Hematopoietic multipotent progenitor cell (in vitro differentiated cells): Measurements from ENCODE around the gene PEX14. TPM values are rescaled to one million over a fixed set of nuclear protein-coding genes. Genes with fewer than 3 reads are reported as not detected.

Experiments
- DNase-seq, 3 donors: peaks; one replicate each; pipeline ENCODE4 v3.0.0-alpha.2; 2011 to 2015; ENCODE audit warnings: low read depth in 2 of 3, low spot score in 2 of 3
- total RNA-seq: library from RNA; depleted of rRNA; stranded (reverse); fragments of >200 nt; gene quantifications from one replicate; pipeline ENCODE4 v1.2.3, GENCODE V29; 2012

The PEX14 gene
- total RNA-seq, 1 donor, result 22.6 TPM

DNA sequence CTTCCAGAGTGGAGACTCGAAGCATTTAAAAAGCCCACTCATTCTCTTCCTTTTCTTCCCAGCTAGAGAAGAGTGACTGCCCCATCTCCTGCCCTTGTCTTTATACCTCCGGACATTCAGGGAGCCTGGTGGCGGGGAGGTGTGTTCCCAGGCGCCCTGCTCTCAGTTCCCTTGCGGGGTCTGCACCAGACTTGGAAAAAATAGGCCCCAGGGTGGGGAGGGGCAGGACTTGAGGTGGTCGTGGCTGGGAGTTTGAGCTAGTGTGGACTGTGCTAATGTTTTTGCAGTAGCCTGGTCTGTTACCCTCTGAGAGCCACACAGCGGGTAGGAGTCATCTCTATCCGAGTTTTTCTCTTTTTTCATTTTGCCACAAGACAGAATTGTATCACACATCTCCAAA, 139.1 kb downstream of the PEX14 start:
- no peak for DNase-seq

DNA sequence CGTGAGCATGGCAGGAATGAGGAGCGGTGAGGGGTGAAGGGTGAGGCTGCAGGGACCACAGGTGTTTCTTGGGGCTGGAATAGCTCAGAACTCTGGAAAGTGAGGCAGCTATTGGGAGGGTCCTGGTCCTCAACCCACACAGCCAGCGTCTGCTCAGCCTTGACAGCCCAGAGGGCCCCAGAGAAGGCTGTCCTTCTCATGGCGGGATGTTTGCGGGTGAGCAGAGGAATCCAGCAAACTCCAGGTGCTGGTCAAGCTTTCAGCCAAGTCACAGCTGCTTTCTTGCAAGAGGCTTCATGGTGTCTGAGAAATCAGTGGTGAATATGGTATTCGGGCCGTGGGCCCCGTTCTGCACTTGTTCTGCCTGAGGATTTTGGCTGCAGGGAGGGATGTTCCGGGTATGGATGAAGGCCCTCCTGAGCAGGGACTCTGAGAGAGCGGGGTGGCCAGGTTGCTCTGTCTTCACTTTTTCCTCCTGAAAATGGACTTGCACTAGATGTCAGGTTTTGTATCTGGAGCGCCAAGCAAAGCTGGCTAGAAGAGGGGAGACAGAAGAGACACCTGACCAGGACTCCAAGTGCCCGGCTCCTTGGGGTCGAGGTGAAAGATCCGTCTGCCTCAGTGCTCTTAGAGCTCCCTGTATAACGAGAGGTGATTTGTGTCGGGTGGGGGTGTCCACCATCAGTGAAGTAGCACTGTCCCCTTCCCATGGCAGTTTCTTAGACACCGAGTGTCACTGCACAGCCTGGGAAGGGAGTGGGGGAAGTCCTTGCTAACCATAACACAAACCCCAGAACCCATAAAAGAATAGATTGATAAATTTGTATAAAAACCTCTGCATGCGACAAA, 139.9 kb downstream of the PEX14 start:
- no peak for DNase-seq

DNA sequence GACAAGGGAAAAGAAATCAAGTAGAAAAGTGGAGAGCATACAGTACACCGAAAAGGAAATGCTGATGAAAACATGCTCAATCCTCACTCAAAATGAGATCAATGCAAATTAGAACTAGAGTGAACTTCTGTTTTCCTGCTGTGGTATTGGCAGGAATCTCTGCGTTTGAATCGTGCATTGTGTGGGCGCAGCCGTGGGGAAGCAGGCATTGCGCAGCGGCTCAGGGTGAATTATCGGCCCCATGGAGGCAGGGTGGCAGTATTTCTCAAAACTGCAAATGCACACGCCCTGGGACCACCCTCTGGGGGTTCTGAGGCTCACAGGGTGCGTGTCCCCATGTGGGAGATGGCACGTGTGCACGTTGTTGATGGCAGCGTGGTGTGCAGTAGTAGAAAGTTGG, 140.6 kb downstream of the PEX14 start:
- DNase-seq, result no peak

DNA sequence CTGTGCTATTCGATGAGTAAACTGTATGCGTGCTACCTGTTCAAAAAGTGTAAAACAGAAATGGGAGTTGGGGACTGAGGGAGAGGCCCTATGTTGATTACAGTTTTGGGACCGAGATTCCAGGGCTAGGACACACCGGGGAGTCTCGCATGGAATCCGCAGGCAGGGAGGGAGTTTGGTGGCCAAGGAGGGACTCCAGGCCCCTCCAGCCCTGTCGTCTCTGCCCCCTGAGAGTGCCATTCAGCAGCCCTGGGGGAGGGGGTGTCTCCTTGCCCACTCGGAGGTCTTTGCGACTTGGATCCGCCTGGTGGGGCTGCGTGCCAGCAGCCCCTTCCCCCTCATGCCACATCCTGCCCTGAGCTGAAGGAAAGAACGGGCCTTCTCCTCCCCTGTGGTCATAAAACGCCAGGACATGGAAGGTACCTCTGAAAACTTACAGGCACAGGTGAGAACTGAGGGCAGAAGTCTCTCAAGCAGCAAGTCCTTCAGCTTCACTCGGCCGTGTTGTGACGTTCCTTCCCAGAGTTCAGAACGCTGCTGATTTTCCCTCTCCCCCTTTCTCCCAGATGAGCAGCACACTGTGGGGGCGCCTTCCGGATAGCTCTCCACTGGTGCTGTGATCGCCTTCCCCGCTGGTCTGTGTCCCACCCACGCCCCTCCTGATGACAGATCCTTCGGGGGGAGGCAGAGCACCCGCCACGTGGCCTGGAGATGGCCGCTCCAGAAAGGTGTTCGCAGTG, 141.4 kb downstream of the PEX14 start:
- no peak for DNase-seq

DNA sequence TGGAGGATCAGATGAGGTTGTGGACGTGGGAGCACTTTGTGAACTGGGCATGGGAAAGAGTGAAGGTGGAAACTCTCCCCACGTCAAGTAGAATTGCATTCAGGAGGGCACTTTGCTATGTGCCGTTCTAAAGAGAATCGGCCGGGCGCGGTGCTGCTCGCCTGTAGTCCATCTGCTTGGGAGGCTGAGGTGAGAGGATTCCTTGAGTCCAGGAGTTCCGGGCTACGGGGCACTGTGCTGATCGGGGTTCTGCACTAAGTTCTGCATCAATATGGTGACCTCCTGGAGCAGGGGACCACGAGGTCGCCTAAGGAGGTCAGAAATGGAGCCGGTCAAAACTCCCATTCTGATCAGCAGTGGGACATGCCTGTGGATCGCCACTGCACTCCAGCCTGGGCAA, 141.9 kb downstream of the PEX14 start:
- no peak for DNase-seq

DNA sequence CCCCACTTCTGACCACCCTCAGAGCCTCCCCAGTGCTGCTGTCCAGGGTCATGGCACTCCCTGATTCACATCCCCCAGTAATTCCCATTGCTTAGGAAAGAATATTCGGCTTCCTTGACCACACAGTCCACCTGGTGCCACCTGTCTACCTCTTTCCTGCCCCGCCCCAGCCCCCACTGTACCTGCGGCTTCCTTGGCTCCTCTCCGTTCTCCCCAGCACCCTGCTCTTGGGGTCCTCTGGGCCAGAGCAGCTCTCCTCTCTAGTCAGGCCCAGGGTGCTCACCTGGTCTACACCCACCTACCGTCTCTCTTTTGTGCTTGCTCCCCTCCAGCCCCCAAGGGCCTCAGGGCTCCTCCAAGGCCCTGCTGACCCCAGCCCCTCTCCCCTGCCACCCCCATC, 142.6 kb downstream of the PEX14 start:
- DNase-seq, result no peak

DNA sequence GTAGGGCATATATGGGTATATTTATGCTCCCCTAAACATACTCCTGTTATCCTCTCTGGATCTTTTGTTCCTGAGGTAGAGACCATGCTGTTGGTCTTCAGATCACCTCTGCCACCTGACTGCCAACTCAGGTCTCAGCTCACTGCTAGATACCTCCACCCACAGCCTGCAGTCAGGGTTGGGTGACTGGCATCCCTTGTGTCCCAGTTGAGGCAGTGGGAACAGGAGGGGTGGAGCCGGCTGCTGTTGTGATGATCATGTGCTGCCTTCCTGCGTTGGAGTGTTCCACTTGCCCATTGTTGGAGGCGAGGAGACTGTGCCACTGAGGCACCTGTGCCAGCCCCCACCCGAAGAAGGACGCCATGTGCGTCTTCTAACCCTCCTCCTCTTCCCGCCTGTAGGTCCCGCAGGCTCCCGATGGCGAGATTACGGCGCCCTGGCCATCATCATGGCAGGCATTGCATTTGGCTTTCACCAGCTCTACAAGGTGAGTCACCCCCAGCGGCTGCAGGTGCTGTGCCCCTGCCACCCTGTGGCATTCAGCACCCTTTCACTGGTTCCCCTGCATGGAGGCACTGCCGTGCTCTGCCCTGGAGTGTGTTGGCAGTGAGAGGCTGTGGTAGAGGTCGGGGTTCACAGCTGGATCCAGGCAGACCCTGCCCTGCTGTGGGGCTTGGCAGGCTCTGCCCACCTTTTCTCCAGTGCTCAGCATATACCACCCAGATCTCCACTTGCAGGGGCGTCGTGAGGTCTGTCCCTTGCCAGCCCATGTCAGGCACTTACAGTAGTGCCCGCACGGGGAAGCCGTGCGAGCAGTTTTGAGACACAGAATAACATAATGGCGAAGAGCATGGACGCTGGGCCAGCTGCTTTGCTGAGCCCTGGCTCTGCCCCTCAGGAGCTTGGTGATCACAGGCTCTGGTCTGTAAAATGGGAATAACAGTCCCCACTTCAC, 143.5 kb downstream of the PEX14 start:
- DNase-seq, result no peak

DNA sequence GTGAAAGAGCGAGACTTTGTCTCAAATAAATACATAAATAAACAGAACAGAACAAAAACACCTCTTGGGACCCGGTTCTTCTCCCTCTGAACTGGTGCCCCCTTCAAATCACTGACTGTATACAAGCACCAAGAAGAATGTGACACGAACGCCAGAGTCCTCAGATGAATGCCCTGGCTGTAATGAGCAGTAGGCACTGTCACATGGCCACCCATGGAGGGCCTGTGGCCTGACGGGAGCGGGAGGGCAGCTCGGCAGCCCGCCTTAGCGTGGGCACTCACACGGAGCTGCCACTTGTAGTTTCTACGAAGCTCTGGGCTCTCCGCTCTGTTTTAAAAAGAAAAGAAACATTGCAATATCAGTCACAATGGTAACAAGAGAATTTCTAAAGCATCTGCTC, 146.0 kb downstream of the PEX14 start:
- DNase-seq, result no peak

DNA sequence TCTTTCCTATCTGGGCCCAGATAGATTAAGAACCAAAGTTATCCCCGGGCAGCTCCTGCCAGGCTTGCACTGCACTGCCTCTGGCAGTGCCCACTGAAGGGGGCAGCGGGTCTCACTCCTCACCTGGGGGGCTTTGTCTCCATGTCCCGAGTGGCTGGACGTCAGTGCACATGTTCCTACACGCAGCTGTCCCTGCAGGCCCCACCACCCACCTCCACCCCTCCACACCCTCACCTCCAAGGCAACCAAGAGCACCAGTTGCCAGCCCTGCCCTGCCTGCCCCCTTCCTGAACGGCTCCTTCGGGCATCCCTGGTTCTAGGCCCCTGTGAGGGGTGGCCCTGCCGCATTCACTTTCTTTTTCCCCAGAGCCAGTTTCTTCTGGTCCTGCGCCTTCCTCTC, 147.2 kb downstream of the PEX14 start:
- DNase-seq, result no peak

DNA sequence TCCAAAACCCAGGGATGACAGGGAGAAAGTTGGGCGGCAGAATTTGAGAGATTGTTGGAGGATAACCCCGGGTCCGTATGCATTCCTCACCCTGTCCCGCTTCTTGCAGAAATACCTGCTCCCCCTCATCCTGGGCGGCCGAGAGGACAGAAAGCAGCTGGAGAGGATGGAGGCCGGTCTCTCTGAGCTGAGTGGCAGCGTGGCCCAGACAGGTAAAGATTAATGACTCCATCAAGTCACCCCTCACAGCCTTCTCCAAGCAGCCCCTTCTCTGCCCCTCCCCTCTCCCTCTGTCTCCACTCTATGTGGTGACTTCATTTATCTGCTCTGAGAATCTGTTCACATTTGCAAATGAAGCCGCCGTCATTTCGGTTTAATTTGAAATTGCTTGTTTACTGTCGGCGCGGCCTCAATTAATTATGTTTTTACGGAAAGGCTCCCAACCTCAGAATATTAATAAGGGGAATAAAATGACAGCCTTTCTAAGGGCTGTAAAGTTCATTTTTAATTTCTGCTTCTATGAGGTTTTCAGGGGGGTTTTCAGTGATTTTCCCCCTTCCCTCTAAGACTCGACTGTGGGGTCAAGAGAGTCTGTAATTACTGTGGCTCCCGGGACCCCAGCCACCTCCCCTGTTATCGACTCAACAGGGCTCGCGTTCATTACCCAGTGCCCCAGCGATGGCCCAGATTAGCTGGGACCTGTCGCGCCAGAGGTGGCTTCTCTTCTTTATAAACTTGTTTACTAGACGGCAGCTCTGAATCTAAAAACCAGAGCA, 148.3 kb downstream of the PEX14 start:
- no peak for DNase-seq

DNA sequence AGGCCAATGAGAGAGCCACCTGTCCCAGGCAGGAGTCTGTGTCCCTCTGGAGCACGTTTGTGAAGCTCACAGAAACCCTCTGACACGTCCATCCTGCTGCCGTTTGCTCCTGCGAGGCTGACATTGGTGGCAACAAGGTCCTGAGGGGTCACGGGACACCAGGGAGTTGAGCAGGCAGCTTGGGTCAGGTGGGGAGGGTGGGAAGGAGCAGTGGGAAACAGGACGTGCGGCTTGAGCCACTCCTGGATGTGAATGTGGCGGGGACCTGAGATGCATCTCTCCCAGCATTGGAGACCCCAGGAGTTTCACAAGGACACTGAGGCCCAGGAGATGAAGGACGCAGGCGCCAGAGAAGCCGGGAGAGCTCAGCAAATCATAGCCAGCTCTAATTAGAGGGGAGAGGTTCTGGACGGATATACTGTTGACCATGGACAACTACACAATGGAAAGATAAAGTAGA, 149.0 kb downstream of the PEX14 start:
- no peak for DNase-seq

DNA sequence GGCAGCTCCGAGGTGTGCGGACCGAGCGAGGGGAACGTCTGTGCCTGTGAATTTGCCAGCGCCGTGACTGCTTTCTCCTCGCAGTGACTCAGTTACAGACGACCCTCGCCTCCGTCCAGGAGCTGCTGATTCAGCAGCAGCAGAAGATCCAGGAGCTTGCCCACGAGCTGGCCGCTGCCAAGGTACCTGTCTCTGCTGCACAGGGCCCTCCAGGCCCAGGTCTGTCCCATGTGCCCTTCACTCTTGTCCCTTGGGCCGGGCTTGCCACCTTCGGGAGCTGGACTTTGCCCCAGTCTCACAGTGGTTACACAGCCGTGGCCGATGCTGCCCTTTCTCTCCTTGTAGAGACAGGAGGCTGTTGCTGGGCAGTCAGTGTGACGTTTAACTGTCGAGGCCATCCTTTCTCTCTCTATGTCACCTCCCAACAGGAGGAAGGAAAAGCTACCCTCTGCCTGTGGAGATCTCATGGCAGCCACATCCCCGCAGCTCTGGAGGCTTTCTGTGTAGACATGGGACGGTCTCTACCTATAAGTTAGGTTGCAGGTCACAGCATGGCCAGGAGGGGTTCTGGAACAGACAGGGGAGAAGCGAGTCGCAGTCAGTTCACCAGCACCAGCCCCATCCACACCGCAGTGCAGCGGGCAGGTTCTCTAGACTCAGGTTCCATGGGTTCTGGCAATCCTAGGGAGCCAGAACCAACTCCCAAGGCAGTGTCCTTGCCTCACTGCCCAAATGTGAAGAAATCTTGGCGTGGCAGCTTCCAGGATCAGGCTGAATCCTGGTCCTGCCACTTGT, 149.7 kb downstream of the PEX14 start:
- no peak for DNase-seq

DNA sequence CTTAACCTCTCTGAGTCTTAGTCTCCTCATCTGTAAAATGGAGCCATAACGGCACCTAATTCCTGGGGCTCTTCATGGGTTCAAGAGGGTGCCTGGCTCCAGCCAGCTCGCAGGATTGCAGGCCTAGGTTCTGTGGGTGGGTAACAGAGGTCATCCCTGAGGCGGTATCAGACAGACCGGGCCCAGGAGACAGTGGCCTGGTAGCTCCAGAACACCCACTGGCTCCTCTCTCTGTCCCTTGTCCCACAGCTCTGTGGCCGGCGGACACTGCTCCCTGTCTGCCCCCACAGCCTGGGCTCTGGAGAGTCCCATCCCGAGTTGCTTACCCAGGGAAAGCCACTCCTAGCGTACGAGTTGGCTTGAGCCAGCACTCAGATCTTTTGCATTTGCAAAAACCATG, 150.3 kb downstream of the PEX14 start:
- DNase-seq, result no peak

DNA sequence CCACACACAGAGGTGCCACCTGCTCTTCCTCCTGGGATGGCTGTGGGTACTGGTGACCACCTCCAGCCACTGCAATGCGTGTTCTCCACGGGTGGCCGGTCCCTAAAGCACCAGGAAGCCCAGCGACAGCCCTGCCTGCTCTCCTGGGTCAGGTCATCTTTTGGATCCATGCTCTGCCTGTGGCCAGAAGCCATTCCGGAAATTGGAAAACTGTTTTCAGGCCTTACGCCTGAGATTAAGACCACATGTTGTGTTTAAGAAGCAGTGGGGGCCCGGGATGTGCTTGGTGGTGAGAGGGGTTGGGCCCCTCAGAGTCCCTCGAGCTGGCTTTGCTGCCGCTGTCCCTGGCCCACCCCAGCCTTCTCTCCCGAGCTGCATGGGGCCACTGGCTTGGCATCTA, 150.8 kb downstream of the PEX14 start:
- DNase-seq, result no peak

DNA sequence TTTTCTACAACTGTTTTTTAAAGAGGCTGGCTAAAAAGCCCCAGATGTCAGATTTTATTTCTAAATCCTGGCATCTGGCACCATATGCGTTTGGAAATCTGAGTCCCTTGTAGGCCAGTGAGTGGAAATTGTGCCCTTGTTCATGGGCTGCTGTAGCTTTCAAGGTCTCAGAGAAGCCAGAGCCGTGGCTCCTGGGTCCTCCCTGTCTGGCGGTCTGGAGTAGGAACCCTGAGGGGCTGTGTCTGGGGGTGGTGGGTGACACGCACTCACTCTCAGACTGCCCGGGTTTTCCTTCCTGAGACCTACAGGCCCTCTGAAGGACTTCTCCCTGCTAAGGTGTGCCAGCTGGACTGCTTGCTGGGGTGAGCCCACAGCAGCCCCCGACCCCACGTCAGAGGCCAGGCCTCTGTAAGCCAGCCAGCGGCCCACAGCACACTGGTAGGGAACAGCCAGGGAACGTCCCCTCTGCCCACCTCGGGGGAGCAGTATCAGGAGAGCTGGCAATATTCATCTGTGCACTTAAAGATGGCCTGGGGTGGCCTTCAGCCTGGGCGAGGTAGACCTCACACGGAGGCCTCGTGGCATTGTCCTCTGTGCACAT, 151.5 kb downstream of the PEX14 start:
- no peak for DNase-seq

DNA sequence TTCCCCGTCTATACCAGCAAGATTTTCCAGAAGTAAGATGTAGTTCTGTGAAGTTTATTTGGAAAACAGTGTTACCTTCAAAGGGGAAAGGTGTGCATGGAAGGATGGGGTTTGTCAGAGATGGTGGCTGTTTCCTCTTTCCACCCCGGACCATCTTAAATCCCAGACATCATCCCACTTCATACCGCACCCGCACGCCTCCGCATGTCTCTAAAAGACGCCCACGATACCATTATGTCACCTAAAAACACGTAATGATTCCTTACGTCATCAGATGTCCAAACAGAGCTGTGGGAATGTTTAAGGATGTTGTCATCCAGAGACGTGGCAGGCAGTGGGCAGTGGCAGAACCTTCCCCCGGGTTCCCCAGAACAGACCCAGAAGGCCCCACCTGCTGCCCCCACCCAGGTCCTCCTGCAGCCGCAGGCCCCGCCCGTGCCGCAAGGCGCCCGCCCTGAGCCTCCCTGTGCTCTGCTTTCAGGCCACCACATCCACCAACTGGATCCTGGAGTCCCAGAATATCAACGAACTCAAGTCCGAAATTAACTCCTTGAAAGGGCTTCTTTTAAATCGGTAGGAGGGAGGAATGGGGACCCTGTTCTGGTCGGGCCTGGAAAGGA, 152.2 kb downstream of the PEX14 start:
- no peak for DNase-seq

DNA sequence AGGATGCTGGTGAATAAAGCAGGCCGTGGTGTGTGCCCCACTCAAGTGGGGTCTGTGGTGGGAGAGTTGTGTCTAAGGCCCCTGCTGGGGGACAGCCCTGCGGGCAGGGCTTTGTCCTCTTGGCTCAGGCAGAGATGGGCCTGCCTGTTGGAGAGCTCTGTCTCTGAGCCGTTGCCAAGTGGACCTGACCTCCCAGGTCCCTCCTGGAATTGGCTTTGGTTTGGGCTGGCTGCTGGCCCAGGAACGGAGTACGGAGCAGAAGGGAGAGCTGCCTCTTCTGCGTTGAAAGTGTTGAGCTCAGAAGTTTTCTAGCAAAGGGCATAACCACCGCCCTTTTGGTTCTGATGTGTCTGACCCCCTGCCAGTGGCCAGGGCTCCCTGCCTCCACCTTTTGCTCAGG, 153.9 kb downstream of the PEX14 start:
- DNase-seq, result no peak

DNA sequence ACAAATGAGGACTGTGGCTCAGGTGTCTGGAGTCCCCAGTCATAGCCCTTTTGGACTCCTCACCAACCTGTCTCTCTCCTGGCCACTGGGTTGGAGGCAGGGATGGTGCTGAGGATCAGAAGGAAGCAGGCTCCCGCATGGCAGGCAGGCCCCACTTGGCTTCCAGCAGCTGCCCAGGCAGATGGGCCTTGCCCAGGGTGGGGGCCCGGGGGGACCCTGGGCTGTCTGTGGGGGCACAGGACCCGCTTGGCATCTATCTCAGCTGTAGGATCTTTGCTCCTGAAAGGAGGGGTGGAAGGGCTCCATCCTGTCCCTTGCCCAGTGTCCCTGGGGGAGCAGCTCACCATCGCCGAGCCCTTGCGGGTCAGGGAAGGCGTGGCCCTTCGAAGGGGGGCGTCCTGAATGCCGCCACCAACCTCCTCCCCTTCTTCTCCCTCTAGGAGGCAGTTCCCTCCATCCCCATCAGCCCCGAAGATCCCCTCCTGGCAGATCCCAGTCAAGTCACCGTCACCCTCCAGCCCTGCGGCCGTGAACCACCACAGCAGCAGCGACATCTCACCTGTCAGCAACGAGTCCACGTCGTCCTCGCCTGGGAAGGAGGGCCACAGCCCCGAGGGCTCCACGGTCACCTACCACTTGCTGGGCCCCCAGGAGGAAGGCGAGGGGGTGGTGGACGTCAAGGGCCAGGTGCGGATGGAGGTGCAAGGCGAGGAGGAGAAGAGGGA, 154.5 kb downstream of the PEX14 start:
- DNase-seq, result no peak
